K562 (cell line): ENCODE measurements around the gene CPLX3. TPM values are rescaled to one million over a fixed set of nuclear protein-coding genes. Genes with fewer than 3 reads are reported as not detected.

Experiments
- ATAC-seq: fragments of 200-7000 bp; cut with Tn5 transposase; 3 replicates; pipeline ENCODE4 v1.9.1; 2020; ENCODE audit warnings: moderate library complexity
- BruUV-seq: library from RNA; stranded (reverse); fragments of 400-500 nt; replicated peaks from 2 replicates; lab custom pipeline; 2021; lab: Mats Ljungman, UMichigan
- CTCF ChIA-PET: fragments of 300-600 bp; formaldehyde crosslinking; extraction: SDS; loops from one replicate; lab custom pipeline; 2021; ENCODE audit warnings: low intra/inter-chr PET ratio; lab: Yijun Ruan, JAX
- POLR2A ChIA-PET: fragments of 300-600, 350-650 bp; sonication (Branson Sonifier 250); formaldehyde crosslinking; extraction: SDS; loops from one replicate; lab custom pipeline; 2021; ENCODE audit warnings: antibody characterized with exemption, inconsistent platforms; lab: Yijun Ruan, JAX
- DNase-seq, 4 experiments: peaks; one replicate each; pipeline versions ENCODE4 v3.0.0 to v3.0.0-alpha.2; 2011 to 2018; ENCODE audit warnings: low spot score in 3 of 4, mixed read lengths in 3 of 4; ENCODE audit errors: extremely low read depth in 1 of 4
- FAIRE-seq: peaks from 2 replicates; lab custom pipeline; 2011; peaks lifted over from hg19 to GRCh38; lab: Jason Lieb, UNC
- H2AFZ ChIP-seq: 2 replicates; pipeline ENCODE4 v1.6.0; 2011; ENCODE audit warnings: low read depth, low read length, control low read depth, inconsistent platforms
- H3K27ac ChIP-seq: fragments of 200-600 bp; 3 replicates; pipeline ENCODE4 v1.8.0; 2011; ENCODE audit warnings: low read depth, mild to moderate bottlenecking, control low read depth, inconsistent platforms, low read length, moderate library complexity, mixed read lengths; ENCODE audit errors: extremely low read depth
- H3K27me3 ChIP-seq, 2 experiments: fragments of 300-600 bp in 1 of 2; 2 replicates in 1 of 2; 3 replicates in 1 of 2; pipeline versions ENCODE4 v1.6.0 to v1.8.0; 2011; ENCODE audit warnings: inconsistent platforms in 2 of 2, low read length in 2 of 2, mild to moderate bottlenecking in 1 of 2, mixed read lengths in 1 of 2, moderate library complexity in 1 of 2; ENCODE audit not compliant: control insufficient read depth in 2 of 2, insufficient read depth in 2 of 2
- H3K36me3 ChIP-seq: fragments of 300-600 bp; 3 replicates; pipeline ENCODE4 v1.8.0; 2011; ENCODE audit warnings: mild to moderate bottlenecking, low read length, inconsistent platforms; ENCODE audit not compliant: control insufficient read depth, insufficient read depth
- H3K4me1 ChIP-seq, 2 experiments: fragments of 200-600 bp in 1 of 2; replicated peaks in 1 of 2; 2 replicates in 1 of 2; 3 replicates in 1 of 2; pipeline versions ENCODE4 v1.5.1 to v1.8.0; 2011; ENCODE audit warnings: inconsistent platforms in 2 of 2, low read length in 2 of 2, mild to moderate bottlenecking in 1 of 2, mixed read lengths in 1 of 2, moderate library complexity in 1 of 2; ENCODE audit not compliant: control insufficient read depth in 2 of 2, insufficient read depth in 2 of 2
- H3K4me2 ChIP-seq: 2 replicates; pipeline ENCODE4 v1.6.1; 2011; ENCODE audit warnings: low read length, control low read depth, inconsistent platforms, mixed read lengths; ENCODE audit not compliant: insufficient read depth
- H3K4me3 ChIP-seq: fragments of 200-600 bp; sonication (generic), shearing (Covaris generic); 2 replicates; pipeline ENCODE4 v1.5.1; 2016; ENCODE audit warnings: control low read depth, inconsistent platforms
- H3K79me2 ChIP-seq: fragments of 200-600 bp; 3 replicates; pipeline ENCODE4 v1.8.0; 2011; ENCODE audit warnings: low read length, inconsistent platforms; ENCODE audit not compliant: control insufficient read depth, insufficient read depth
- H3K9ac ChIP-seq, 2 experiments: 2 replicates each; pipeline versions ENCODE4 v1.6.0 to v1.6.1; 2011; ENCODE audit warnings: low read depth in 2 of 2, low read length in 2 of 2, control low read depth in 1 of 2, inconsistent platforms in 1 of 2, mild to moderate bottlenecking in 1 of 2, mixed read lengths in 1 of 2; ENCODE audit not compliant: insufficient read depth in 1 of 2
- H3K9me1 ChIP-seq: one replicate; pipeline ENCODE4 v1.6.0; 2011; ENCODE audit warnings: inconsistent platforms, mild to moderate bottlenecking, low read length, moderate library complexity; ENCODE audit not compliant: control insufficient read depth, insufficient read depth
- H3K9me3 ChIP-seq: replicated peaks from 2 replicates; pipeline ENCODE4 v1.5.1; 2011; ENCODE audit warnings: low read depth, low read length, inconsistent platforms; ENCODE audit not compliant: control insufficient read depth, insufficient read depth
- H4K20me1 ChIP-seq: replicated peaks from 2 replicates; pipeline ENCODE4 v1.6.1; 2011; ENCODE audit warnings: low read length, inconsistent platforms, mixed read lengths; ENCODE audit not compliant: control insufficient read depth, insufficient read depth
- ARID2 ChIP-seq: fragments of 450-650 bp; IDR thresholded peaks from 2 replicates; pipeline ENCODE4 v1.6.1; 2017; ENCODE audit warnings: antibody characterized with exemption, mild to moderate bottlenecking
- CREM ChIP-seq: IDR thresholded peaks from 2 replicates; pipeline ENCODE4 v1.6.1; 2014; ENCODE audit warnings: antibody characterized with exemption, low read depth
- FIP1L1 ChIP-seq: fragments of 200-400 bp; formaldehyde crosslinking; IDR thresholded peaks from 2 replicates; pipeline ENCODE4 v1.6.1; 2018; ENCODE audit warnings: mild to moderate bottlenecking, low read depth, low read length; ENCODE audit not compliant: poor library complexity, severe bottlenecking
- FOSL1 ChIP-seq: fragments of 200-800 bp; sonication (Bioruptor generic); conservative IDR thresholded peaks from 2 replicates; pipeline ENCODE4 v1.6.1; 2016; ENCODE audit warnings: missing genetic modification characterization, missing compliant biosample characterization
- JUND ChIP-seq, 2 experiments: IDR thresholded peaks; 2 replicates in 1 of 2; 3 replicates in 1 of 2; pipeline ENCODE4 v1.6.1; 2011; ENCODE audit warnings: borderline replicate concordance in 2 of 2, low read depth in 2 of 2, low read length in 2 of 2, improper control_type of control experiment in 1 of 2, missing biosample characterization in 1 of 2, missing genetic modification characterization in 1 of 2, missing genetic modification reagents in 1 of 2
- NR2F6 ChIP-seq: fragments of 450-650 bp; formaldehyde crosslinking; IDR thresholded peaks from 2 replicates; pipeline ENCODE4 v1.4.0; 2020; ENCODE audit warnings: mild to moderate bottlenecking
- NRF1 ChIP-seq, 2 experiments: fragments of 450-650 bp; IDR thresholded peaks in 1 of 2; conservative IDR thresholded peaks in 1 of 2; 2 replicates each; pipeline ENCODE4 v1.6.1; 2014; ENCODE audit warnings: mild to moderate bottlenecking in 2 of 2
- NUFIP1 ChIP-seq: fragments of 450-650 bp; IDR thresholded peaks from 2 replicates; pipeline ENCODE4 v1.6.1; 2018; ENCODE audit not compliant: partially characterized antibody
- TAL1 ChIP-seq: fragments of 450-650 bp; IDR thresholded peaks from 2 replicates; pipeline ENCODE4 v1.6.1; 2016; ENCODE audit warnings: mild to moderate bottlenecking
- TCFL5 ChIP-seq: fragments of 250-450 bp; sonication (Bioruptor Pico); conservative IDR thresholded peaks from 2 replicates; pipeline ENCODE4 v1.6.1; 2021; ENCODE audit warnings: mild to moderate bottlenecking, moderate library complexity, matching md5 sums
- ZKSCAN1 ChIP-seq: fragments of 150-350 bp; IDR thresholded peaks from 2 replicates; pipeline ENCODE4 v1.6.1; 2016; ENCODE audit warnings: low read depth, low read length
- ZNF24 ChIP-seq: fragments of 450-650 bp; IDR thresholded peaks from 2 replicates; pipeline ENCODE4 v1.6.1; 2016
- ZNF668 ChIP-seq: fragments of 250-450 bp; sonication (Bioruptor Pico); IDR thresholded peaks from 2 replicates; pipeline ENCODE4 v1.8.0; 2022; ENCODE audit warnings: mild to moderate bottlenecking, inconsistent platforms
- ZNF696 ChIP-seq: fragments of 250-450 bp; sonication (Bioruptor Pico); conservative IDR thresholded peaks from 2 replicates; pipeline ENCODE4 v1.4.0; 2020; ENCODE audit warnings: mild to moderate bottlenecking, moderate library complexity
- ZSCAN29 ChIP-seq: fragments of 450-650 bp; IDR thresholded peaks from 2 replicates; pipeline ENCODE4 v1.6.1; 2017
- WGBS: fragments of 100-300 bp; shearing (Covaris generic); methylation state at CpG from one replicate; pipeline ENCODE4 v1.1.6; 2016; ENCODE audit warnings: low coverage, mixed read lengths; ENCODE audit not compliant: insufficient coverage; ENCODE audit errors: missing lambda C conversion rate; 5-methylcytosine and 5-hydroxymethylcytosine counted together
- in situ Hi-C: fragments of 300-500 bp; cut with MboI; formaldehyde crosslinking; loops from 4 replicates; pipeline ENCODE4 v1.15.0; 2018; ENCODE audit warnings: inconsistent platforms, mixed read lengths
- intact Hi-C: fragments of 100-400 bp; cut with micrococcal nuclease; formaldehyde crosslinking; loops from 2 replicates; pipeline ENCODE4 v1.14.2; 2022
- polyA plus RNA-seq, 8 experiments: library from polyadenylated mRNA; depleted of rRNA in 4 of 8; stranded (reverse) in 5 of 8; unstranded in 3 of 8; fragments of >200 nt; fragmentation: Nextera tagmentation in 2 of 8; fragmentation: Illumina TruSeq in 1 of 8; extraction: Ambion mirVana in 2 of 8; extraction: Trizol in 1 of 8; gene quantifications; 2 replicates each; pipeline versions ENCODE4 v1.2.1 to v1.2.3, GENCODE V29; 2011 to 2014; ENCODE audit warnings: inconsistent platforms in 1 of 8, missing spikeins in 1 of 8
- total RNA-seq, 7 experiments: library from RNA; depleted of rRNA in 6 of 7; stranded (reverse); fragments of >200 nt in 6 of 7; fragmentation: Illumina TruSeq in 2 of 7; extraction: Trizol in 2 of 7; gene quantifications; 2 replicates each; pipeline versions ENCODE4 v1.2.1 to v1.2.3, GENCODE V29; 2011 to 2021; ENCODE audit warnings: low replicate concordance in 1 of 7
- TF ChIP-seq, protein P1 (sequence below): fragments of 450-650 bp; IDR thresholded peaks from 2 replicates; pipeline ENCODE4 v1.6.1; 2017; ENCODE audit warnings: antibody characterized with exemption, mild to moderate bottlenecking
- TF ChIP-seq, protein P2 (sequence below), 2 experiments: fragments of 450-650 bp in 1 of 2; sonication (generic) in 1 of 2; formaldehyde crosslinking in 1 of 2; IDR thresholded peaks in 1 of 2; conservative IDR thresholded peaks in 1 of 2; 2 replicates each; pipeline versions ENCODE4 v1.6.1 to v1.8.1; 2016 to 2023; ENCODE audit warnings: mild to moderate bottlenecking in 2 of 2, moderate library complexity in 2 of 2, inconsistent platforms in 1 of 2, missing genetic modification reagents in 1 of 2

Gene CPLX3
- total and polyA plus RNA-seq, 9 of the 15 experiments (the other 6 are each of a cell fraction or from before 2014, with no cell fraction given): not detected

DNA sequence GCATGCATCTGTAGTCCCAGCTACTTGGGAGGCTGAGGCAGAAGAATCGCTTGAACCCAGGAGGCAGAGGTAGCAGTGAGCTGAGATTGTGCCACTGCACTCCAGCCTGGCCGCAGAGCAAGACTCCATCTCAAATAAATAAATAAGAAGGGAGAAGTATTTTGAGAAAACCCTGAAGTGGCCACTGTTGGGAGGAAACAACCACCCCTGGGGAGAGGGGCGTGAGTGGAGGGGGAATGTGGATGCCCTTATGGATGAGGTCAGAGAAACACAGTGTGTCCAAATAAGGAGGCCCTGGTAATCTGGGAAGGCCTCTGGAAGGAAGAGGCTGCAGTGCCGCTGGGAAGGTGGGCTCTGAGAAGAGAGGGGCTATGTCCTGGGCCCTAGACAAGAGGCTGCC, 4.2 kb upstream of the CPLX3 start (continued):
- TF ChIP-seq TAL1: no peak
- TF ChIP-seq ZKSCAN1: no peak
- no peak for TF ChIP-seq ZSCAN29
- TF ChIP-seq ZNF24: no peak
- TF ChIP-seq TCFL5 (CRISPR knock-in tag): no peak

DNA sequence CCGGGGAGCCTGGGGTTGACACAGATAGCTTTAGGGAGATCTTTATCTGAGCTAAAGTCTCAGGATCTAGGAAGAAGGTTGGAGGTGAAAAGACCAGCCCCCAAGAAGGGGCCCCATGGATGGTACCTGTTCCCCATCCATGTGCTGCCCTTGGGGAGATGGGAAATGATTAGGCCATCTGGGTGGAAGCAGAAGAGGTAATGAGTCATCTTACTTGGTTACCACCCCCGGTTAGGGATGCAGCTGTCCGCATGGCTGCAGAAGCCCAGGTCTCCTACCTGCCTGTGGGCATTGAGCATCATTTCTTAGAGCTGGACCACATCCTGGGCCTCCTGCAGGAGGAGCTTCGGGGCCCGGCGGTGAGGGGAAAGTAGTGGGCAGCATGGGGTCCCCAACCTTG, 3.1 kb upstream of the CPLX3 start:
- H3K4me3 ChIP-seq: no peak overlapping the region

More for the DNA sequence above, 3.1 kb upstream of the CPLX3 start:
- ChIA-PET CTCF (no interaction called here), POLR2A (interaction anchor here (0.6 to 0.7 kb wide), 2 partner anchors 83 to 192 kb away, joined by 3 to 4 read pairs; partner anchors contain the start of gene FAM219B)
- H3K9ac ChIP-seq: no peak overlapping the region
- no peak for FAIRE-seq
- no peak overlapping the region for H3K4me2 ChIP-seq
- in situ Hi-C loops (no loop called here), intact Hi-C loops (no loop called here)
- H3K27ac ChIP-seq: no peak overlapping the region
- no peak overlapping the region for H2AFZ ChIP-seq
- no peak for ATAC-seq
- no peak for DNase-seq
- peaks cover 9% of the 10 kb centered on the region; the same call in 1 of the 2 replicates for H4K20me1 ChIP-seq
- H3K36me3 ChIP-seq: no peaks in the 10 kb centered on the region
- H3K9me1 ChIP-seq: no peaks in the 10 kb centered on the region
- no peaks in the 10 kb centered on the region for H3K79me2 ChIP-seq
- H3K4me1 ChIP-seq: peaks cover 6 to 20% of the 10 kb centered on the region in 2 experiments; a peak in 3 of 5 replicates
- WGBS: 3% methylated on average over 6 of the region's 6 CpGs
- BruUV-seq: no TSS peak
- TF ChIP-seq, protein P1, sequence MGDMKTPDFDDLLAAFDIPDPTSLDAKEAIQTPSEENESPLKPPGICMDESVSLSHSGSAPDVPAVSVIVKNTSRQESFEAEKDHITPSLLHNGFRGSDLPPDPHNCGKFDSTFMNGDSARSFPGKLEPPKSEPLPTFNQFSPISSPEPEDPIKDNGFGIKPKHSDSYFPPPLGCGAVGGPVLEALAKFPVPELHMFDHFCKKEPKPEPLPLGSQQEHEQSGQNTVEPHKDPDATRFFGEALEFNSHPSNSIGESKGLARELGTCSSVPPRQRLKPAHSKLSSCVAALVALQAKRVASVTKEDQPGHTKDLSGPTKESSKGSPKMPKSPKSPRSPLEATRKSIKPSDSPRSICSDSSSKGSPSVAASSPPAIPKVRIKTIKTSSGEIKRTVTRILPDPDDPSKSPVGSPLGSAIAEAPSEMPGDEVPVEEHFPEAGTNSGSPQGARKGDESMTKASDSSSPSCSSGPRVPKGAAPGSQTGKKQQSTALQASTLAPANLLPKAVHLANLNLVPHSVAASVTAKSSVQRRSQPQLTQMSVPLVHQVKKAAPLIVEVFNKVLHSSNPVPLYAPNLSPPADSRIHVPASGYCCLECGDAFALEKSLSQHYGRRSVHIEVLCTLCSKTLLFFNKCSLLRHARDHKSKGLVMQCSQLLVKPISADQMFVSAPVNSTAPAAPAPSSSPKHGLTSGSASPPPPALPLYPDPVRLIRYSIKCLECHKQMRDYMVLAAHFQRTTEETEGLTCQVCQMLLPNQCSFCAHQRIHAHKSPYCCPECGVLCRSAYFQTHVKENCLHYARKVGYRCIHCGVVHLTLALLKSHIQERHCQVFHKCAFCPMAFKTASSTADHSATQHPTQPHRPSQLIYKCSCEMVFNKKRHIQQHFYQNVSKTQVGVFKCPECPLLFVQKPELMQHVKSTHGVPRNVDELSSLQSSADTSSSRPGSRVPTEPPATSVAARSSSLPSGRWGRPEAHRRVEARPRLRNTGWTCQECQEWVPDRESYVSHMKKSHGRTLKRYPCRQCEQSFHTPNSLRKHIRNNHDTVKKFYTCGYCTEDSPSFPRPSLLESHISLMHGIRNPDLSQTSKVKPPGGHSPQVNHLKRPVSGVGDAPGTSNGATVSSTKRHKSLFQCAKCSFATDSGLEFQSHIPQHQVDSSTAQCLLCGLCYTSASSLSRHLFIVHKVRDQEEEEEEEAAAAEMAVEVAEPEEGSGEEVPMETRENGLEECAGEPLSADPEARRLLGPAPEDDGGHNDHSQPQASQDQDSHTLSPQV: no peak
- TF ChIP-seq, protein P2, sequence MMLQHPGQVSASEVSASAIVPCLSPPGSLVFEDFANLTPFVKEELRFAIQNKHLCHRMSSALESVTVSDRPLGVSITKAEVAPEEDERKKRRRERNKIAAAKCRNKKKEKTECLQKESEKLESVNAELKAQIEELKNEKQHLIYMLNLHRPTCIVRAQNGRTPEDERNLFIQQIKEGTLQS (IDR thresholded peaks at IDR 0.05): peak; percentile 42; the same call in 1 of the 2 replicates
- TF ChIP-seq, protein P2 (CRISPR knock-in tag; conservative IDR thresholded peaks at IDR 0.05): no peak
- no peak for TF ChIP-seq FIP1L1
- peak; percentile 56 for TF ChIP-seq JUND (IDR thresholded peaks at IDR 0.05; ENCODE audit: borderline replicate concordance, low read depth, low read length)
- TF ChIP-seq JUND (tag; IDR thresholded peaks at IDR 0.05; ENCODE audit: borderline replicate concordance, low read depth, low read length): no peak
- TF ChIP-seq ZNF696 (CRISPR knock-in tag): no peak
- TF ChIP-seq NRF1 (conservative IDR thresholded peaks at IDR 0.05 in 1 of 2, IDR thresholded peaks at IDR 0.05 in 1 of 2): no peak
- TF ChIP-seq ARID2: no peak
- TF ChIP-seq NR2F6 (CRISPR knock-in tag): no peak
- no peak for TF ChIP-seq CREM
- no peak for TF ChIP-seq NUFIP1
- peak; percentile 42; the same call in 1 of the 2 replicates for TF ChIP-seq FOSL1 (tag)
- no peak for TF ChIP-seq ZNF668
- peaks cover 19 to 41% of the 10 kb centered on the region in 2 experiments for H3K27me3 ChIP-seq
- no peaks in the 10 kb centered on the region for H3K9me3 ChIP-seq
